ENCODE results near the gene OR4D1. TPM values are rescaled to one million over a fixed set of nuclear protein-coding genes. Genes with fewer than 3 reads are reported as not detected.
A peak's percentile ranks its signal among the peaks of the same experiment; 100 is the strongest.
"Not testable (repeated sequence)": the region's sequence is repeated elsewhere in the genome, so short reads cannot be mapped to it uniquely, and the experiment has no call there.

Gene OR4D1
- total RNA-seq, 1 experiment from 2014 or later = not detected

DNA sequence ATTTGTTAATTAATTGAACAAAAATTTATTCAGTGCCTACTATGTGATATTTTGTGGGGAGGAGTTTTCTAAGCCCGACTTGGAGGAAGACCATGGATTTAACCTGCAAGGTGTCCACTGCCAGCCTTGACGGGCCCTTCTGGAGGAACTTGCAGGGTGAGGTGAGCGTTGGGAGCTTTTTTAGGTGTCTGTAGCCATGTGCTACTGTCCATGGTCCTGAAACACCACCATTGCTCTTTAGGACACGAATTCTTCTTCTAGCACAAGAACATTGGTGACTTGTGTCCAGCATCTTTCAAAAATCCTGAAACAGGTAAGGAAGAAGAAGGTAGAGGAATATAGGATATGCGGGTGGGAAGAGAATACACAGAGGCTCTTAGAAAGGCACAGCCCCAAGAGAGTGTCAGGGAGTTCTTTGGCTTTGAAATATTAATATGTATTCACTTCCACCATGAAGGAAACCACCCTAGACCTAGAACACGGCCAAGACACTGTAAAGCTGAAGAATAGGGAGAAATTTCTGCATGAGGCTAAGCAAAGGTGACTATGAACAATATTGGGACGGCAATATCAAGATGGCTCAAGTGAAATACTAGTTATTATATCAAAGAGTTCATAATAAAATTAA, 27.9 kb upstream of the OR4D1 start:
- no TSS peak for BruUV-seq (replicated peaks)
- peaks cover 21% of the 10 kb centered on the region for H3K27me3 Mint-ChIP-seq (ENCODE audit: insufficient read depth, unreplicated experiment)
- intact Hi-C loops (cut with micrococcal nuclease; ENCODE audit: unreplicated experiment) = no loop called here
- no peaks in the 10 kb centered on the region for H3K9me3 Mint-ChIP-seq (ENCODE audit: unreplicated experiment)
- CTCF ChIA-PET = interaction anchor here (1.0 kb wide), 1 partner anchor 121 kb away, joined by 3 read pairs; no protein-coding TSS in a partner anchor
- POLR2A ChIA-PET = interaction anchor here (1.0 kb wide), 1 partner anchor 37 kb away, joined by 5 read pairs; no protein-coding TSS in a partner anchor
- TF ChIP-seq, protein P1, sequence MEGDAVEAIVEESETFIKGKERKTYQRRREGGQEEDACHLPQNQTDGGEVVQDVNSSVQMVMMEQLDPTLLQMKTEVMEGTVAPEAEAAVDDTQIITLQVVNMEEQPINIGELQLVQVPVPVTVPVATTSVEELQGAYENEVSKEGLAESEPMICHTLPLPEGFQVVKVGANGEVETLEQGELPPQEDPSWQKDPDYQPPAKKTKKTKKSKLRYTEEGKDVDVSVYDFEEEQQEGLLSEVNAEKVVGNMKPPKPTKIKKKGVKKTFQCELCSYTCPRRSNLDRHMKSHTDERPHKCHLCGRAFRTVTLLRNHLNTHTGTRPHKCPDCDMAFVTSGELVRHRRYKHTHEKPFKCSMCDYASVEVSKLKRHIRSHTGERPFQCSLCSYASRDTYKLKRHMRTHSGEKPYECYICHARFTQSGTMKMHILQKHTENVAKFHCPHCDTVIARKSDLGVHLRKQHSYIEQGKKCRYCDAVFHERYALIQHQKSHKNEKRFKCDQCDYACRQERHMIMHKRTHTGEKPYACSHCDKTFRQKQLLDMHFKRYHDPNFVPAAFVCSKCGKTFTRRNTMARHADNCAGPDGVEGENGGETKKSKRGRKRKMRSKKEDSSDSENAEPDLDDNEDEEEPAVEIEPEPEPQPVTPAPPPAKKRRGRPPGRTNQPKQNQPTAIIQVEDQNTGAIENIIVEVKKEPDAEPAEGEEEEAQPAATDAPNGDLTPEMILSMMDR (IDR thresholded peaks at IDR 0.05; ENCODE audit: insufficient read depth in 1 of 2, low read depth in 1 of 2, low read length in 1 of 2, severe bottlenecking in 1 of 2, unreplicated experiment in 1 of 2) = no peak
- H3K36me3 Mint-ChIP-seq (ENCODE audit: insufficient read depth, unreplicated experiment) = no peaks in the 10 kb centered on the region
- no peak overlapping the region for H3K4me3 Mint-ChIP-seq (ENCODE audit: unreplicated experiment)
- Histone ChIP-seq H3K36me3 (ENCODE audit: control insufficient read depth, insufficient read depth, low read length) (no peaks in the 10 kb centered on the region), H3K9me3 (no peaks in the 10 kb centered on the region), H3K27me3 (replicated peaks; ENCODE audit: control insufficient read depth, insufficient read depth, low read length) (no peaks in the 10 kb centered on the region), H3K4me1 (no peaks in the 10 kb centered on the region), H3K4me3 (ENCODE audit: low read depth, low read length) (no peak overlapping the region)
- no peaks in the 10 kb centered on the region for H3K4me1 Mint-ChIP-seq (ENCODE audit: low read depth, unreplicated experiment)
- DNase-seq = peak; percentile 63 to 75
- no peak overlapping the region for H3K27ac Mint-ChIP-seq (ENCODE audit: unreplicated experiment)

DNA sequence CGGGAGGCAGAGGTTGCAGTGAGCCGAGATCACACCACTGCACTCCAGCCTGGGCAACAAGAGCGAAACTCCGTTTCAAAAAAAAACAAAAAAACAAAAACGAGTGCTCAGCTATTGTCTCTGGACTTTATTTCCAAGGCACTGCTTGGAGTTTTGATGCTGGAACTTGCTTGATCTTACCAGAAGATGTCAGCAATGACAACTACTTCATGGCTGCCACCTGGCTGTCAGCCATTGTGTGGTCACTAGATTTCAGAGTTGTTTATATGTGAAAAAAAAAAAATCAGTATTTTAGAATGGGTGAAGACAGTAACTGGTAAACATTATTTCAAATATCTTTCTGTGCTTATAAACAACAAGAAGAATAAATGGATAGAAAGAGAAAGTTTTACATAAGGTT, 26.3 kb upstream of the OR4D1 start:
- ChIA-PET CTCF (interaction anchor here (0.5 to 0.7 kb wide), 5 partner anchors 49 to 1033 kb away, joined by 3 to 7 read pairs (median 3); no protein-coding TSS in a partner anchor), POLR2A (no interaction called here)
- TF ChIP-seq, protein P1 (IDR thresholded peaks at IDR 0.05; ENCODE audit: insufficient read depth in 1 of 2, low read depth in 1 of 2, low read length in 1 of 2, severe bottlenecking in 1 of 2, unreplicated experiment in 1 of 2) = peak; percentile 53 to 75
- Histone ChIP-seq H3K4me1 (no peaks in the 10 kb centered on the region), H3K9me3 (no peaks in the 10 kb centered on the region), H3K27me3 (replicated peaks; ENCODE audit: control insufficient read depth, insufficient read depth, low read length) (no peaks in the 10 kb centered on the region), H3K4me3 (ENCODE audit: low read depth, low read length) (no peak overlapping the region), H3K36me3 (ENCODE audit: control insufficient read depth, insufficient read depth, low read length) (no peaks in the 10 kb centered on the region)
- H3K4me3 Mint-ChIP-seq (ENCODE audit: unreplicated experiment) = no peak overlapping the region
- no TSS peak for BruUV-seq (replicated peaks)
- H3K4me1 Mint-ChIP-seq (ENCODE audit: low read depth, unreplicated experiment) = no peaks in the 10 kb centered on the region
- no peaks in the 10 kb centered on the region for H3K9me3 Mint-ChIP-seq (ENCODE audit: unreplicated experiment)
- intact Hi-C loops (cut with micrococcal nuclease; ENCODE audit: unreplicated experiment) = loop anchor here (1.0 kb wide), 4 partner anchors 14 to 325 kb away; no protein-coding TSS in a partner anchor
- no peaks in the 10 kb centered on the region for H3K36me3 Mint-ChIP-seq (ENCODE audit: insufficient read depth, unreplicated experiment)
- H3K27me3 Mint-ChIP-seq (ENCODE audit: insufficient read depth, unreplicated experiment) = peaks cover 17% of the 10 kb centered on the region
- no peak overlapping the region for H3K27ac Mint-ChIP-seq (ENCODE audit: unreplicated experiment)
- DNase-seq = peak; percentile 46 to 56

DNA sequence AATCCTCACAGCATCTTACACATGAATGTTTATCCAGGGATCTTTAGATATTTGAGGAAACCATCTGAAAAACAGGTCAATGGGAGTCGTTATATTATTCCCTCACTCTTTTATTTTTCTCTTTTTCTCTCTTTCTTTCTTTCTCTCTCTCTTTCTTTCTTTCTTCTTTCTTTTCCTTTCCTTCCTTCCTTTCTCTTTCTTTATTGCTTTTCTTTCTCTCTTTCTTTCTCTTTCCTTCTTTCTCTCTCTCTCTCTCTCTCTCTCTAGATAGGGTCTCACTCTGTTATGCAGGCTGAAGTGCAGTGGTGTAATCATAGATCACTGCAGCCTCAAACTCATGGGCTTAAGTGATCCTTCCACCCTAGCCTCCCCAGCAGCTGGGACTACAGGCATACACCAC, 20.3 kb upstream of the OR4D1 start:
- no peak for DNase-seq
- Histone ChIP-seq H3K4me1 (no peaks in the 10 kb centered on the region), H3K9me3 (no peaks in the 10 kb centered on the region), H3K4me3 (ENCODE audit: low read depth, low read length) (no peak overlapping the region), H3K36me3 (ENCODE audit: control insufficient read depth, insufficient read depth, low read length) (no peaks in the 10 kb centered on the region), H3K27me3 (replicated peaks; ENCODE audit: control insufficient read depth, insufficient read depth, low read length) (no peaks in the 10 kb centered on the region)
- ChIA-PET CTCF (no interaction called here), POLR2A (no interaction called here)
- intact Hi-C loops (cut with micrococcal nuclease; ENCODE audit: unreplicated experiment) = no loop called here
- no TSS peak for BruUV-seq (replicated peaks)
- no peak overlapping the region for H3K27ac Mint-ChIP-seq (ENCODE audit: unreplicated experiment)
- no peaks in the 10 kb centered on the region for H3K36me3 Mint-ChIP-seq (ENCODE audit: insufficient read depth, unreplicated experiment)
- peaks cover 17% of the 10 kb centered on the region for H3K27me3 Mint-ChIP-seq (ENCODE audit: insufficient read depth, unreplicated experiment)
- H3K4me3 Mint-ChIP-seq (ENCODE audit: unreplicated experiment) = no peak overlapping the region
- H3K9me3 Mint-ChIP-seq (ENCODE audit: unreplicated experiment) = no peaks in the 10 kb centered on the region
- TF ChIP-seq, protein P1 (IDR thresholded peaks at IDR 0.05; ENCODE audit: insufficient read depth in 1 of 2, low read depth in 1 of 2, low read length in 1 of 2, severe bottlenecking in 1 of 2, unreplicated experiment in 1 of 2) = no peak
- H3K4me1 Mint-ChIP-seq (ENCODE audit: low read depth, unreplicated experiment) = no peaks in the 10 kb centered on the region

DNA sequence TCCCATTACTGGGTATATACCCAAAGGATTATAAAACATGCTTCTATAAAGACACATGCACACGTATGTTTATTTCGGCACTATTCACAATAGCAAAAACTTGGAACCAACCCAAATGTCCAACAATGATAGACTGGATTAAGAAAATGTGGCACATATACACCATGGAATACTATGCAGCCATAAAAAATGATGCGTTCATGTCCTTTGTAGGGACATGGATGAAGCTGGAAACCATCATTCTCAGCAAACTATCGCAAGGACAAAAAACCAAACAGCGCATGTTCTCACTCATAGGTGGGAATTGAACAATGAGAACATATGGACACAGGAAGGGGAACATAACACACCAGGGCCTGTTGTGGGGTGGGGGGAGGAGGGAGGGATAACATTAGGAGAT, 15.5 kb upstream of the OR4D1 start:
- POLR2A ChIA-PET; H3K27me3 ChIP-seq (replicated peaks; ENCODE audit: control insufficient read depth, insufficient read depth, low read length): not testable (repeated sequence)

More for the DNA sequence above, 15.5 kb upstream of the OR4D1 start:
- H3K4me1 ChIP-seq; BruUV-seq (replicated peaks); H3K9me3 Mint-ChIP-seq (ENCODE audit: unreplicated experiment); DNase-seq; CTCF ChIA-PET; H3K9me3 ChIP-seq; H3K4me3 Mint-ChIP-seq (ENCODE audit: unreplicated experiment); H3K36me3 Mint-ChIP-seq (ENCODE audit: insufficient read depth, unreplicated experiment); H3K36me3 ChIP-seq (ENCODE audit: control insufficient read depth, insufficient read depth, low read length); H3K4me1 Mint-ChIP-seq (ENCODE audit: low read depth, unreplicated experiment); intact Hi-C loops (cut with micrococcal nuclease; ENCODE audit: unreplicated experiment); H3K4me3 ChIP-seq (ENCODE audit: low read depth, low read length); H3K27ac Mint-ChIP-seq (ENCODE audit: unreplicated experiment): not testable (repeated sequence)
- peaks cover 32% of the 10 kb centered on the region for H3K27me3 Mint-ChIP-seq (ENCODE audit: insufficient read depth, unreplicated experiment)

All from Caco-2 (cell line).